Measurements from ENCODE around the gene R3HDM1.
"Not testable (repeated sequence)": the region's sequence is repeated elsewhere in the genome, so short reads cannot be mapped to it uniquely, and the experiment has no call there.

Gene R3HDM1

DNA sequence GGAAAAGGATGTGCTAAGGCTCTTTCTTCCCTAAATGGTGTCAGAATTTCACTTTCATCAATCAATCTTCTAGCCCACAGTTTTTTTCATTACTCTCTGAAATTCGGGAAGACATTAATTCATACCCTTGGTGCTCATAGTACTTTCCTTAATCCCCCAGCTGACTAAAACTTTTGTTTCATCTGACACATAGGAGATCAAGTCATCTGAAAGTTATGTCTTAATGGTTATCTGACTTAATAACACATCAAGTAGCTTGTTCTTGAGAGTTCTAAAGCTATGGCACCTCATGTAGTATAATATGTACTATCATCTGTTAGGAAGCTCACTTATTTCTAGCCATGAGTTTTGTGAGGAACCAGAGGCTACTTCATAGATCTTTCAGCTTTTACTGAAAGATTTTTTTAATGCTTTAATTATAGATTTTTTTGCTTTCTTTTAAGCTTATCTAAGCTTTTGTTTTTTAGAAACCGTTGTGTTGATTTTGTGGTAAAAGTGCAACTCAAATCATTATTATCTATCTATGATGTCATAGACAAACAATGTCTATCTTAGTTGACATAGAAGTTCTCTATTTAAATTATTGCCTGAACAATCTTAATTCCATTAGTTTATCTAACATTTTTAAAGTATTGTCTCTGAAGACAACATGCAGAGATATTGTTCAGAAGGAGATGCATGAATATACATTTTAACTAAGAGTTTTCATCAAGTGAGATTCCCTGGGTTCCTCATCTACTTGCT lies 116.7 kb downstream of the R3HDM1 start:
- no peak for DNase-seq

DNA sequence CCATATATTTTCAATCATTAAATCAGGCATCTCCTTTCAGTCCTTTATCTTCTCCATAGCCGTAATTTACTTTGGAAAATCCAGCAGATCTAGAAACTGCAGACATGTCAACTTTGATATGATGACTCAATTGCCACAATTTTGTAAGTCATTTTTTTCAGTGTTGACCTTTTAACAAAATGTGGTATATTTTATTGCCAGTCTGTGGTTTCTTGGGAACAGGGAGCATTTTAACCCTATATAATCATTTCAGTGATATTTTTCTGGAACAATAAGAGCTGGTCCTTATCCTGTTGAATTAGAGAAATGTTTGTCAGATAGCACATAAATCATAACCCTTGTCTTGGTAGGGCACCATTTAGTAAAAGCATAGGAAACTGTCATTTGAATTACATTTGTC lies 119.4 kb downstream of the R3HDM1 start:
- no peak for DNase-seq

DNA sequence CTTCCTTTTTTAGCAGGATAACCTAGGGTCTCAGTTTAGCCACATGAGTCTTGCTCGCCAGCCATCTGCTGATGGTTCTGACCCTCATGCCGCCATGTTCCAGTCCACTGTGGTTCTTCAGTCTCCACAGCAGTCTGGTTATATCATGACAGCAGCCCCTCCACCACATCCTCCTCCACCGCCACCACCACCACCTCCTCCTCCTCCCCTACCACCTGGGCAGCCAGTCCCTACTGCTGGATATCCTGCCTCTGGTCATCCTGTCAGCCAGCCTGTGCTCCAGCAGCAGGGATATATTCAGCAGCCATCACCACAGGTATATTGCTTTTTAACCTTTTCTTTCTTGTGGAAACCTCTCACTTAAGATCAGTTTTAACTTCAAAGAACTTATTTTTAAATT lies 120.4 kb downstream of the R3HDM1 start:
- no peak for DNase-seq

DNA sequence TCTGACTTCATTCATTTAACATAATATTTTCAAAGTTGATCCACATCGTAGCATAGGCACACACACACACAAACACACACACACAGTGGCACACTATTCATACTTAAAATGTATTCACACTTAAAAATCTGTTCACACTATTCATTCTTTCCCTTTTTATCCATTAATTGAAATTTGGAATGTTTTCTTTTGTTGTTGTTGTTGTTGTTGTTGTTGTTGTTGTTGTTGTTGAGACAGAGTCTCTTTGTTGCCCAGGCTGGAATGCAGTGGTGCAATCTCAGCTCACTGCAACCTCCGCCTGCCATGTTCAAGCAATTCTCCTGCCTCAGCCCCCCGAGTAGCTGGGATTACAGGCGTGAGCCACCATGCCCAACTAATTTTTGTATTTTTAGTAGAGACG lies 123.0 kb downstream of the R3HDM1 start:
- not testable (repeated sequence) for DNase-seq

DNA sequence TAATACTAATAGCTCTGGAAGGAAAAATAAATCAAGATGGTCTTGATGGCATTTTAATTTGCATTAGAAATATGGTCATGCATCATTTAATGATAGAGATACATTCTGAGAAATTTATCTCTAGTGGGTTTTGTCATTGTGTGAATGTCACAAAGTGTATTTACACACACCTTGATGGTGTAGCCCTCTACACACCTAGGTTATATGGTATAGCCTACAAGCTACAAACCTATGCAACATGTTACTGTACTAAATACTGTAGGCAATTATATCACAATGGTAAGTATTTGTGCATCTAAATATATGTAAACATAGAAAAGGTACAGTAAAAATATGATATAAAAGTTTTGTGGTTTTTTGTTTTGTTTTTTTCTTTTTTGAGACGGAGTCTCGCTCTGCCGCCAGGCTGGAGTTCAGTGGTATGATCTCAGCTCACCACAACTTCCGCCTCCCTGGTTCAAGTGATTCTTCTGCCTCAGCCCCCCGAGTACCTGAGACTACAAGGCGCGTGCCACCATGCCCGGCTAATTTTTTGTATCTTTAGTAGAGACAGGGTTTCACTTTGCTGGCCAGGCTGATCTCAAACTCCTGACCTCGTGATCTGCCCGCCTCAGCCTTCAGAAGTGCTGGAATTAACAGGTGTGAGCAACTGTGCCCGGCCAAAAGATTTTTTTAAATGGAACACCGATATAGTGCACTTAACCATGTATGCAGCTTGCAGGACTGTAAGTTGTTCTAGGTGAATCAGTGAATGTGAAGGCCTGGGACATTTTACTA lies 126.7 kb downstream of the R3HDM1 start:
- no peak for DNase-seq

DNA sequence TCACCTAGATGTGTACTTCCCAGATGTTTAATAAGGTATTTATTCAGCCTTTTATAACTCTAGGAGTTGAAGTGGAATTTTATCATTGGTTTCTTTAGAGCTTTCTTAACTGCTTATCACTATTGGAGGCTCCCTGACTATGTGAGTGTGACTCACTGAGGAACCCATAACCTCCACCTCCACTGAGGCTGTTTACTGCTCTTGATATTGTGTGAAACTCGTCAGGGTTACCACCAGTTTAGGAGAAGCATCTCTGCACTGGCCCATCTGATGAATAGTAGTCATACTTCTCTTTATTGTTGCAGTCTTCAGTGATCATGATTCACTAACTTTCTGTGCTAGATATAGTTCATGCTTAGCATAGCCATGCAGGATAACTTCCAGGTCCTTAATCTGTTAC lies 130.8 kb downstream of the R3HDM1 start:
- no peak for DNase-seq

DNA sequence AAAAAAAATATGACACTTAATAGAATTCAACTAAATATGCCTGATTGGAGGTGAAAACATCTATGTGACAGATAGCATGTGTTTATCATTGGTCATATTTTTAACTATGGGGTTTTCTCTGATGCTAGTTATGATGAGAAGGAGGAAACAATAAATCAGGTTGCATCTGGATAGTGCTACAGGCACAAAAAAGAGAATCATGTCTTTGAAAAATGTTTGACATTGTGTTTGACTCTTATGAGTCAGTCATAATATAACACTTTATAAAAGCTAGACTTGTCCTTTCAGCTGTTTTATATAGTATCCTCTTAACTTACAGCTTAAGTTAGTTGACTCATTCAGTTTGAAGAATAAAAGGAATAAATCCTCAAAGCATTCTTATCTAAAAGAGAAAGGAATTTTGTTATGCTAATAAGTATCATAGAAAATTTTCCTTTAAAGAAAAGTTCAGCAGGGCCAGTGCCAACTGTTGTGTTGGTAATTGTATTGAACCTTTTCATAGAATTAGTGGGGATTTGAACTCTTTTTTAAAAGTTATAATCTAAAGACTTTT lies 131.9 kb downstream of the R3HDM1 start:
- no peak for DNase-seq

DNA sequence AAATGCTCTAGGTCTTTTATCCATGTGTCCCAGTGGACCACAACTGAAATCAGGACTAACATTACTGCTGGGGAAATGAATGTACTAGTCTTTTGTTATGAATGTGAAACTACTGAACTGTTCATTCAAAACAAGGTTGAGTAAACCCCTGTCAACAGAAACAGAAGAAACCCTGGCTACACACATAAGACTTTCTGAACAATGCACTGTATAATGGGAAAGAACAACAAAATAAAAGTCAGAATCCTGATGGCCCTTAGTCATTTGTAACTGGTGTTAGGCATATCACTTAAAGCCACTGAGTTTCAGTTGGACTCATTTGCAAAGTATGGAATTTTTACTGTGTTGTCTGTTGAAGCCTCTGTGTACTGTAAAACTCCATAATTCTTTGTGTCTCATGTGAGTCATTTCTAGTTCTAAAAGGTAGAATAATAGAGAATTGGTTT lies 133.4 kb downstream of the R3HDM1 start:
- no peak for DNase-seq

DNA sequence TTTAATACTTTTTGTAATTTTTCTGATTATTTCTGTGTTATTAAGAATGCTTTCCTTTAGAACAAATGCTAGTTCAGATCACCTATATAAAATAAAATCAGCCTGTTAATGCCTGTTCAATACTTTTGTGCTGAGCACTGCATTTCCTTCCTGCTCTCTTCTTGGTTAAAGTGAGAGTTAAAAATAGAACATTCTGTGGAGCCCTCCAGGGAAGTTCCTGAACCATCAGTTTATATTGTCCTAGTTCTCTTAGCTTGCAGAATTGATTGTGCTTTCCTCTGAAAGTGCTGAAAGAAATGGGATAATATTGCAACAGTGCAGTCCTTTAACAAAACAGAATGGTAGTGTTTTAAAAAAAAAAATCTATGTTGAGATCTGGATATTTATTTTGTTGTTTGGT lies 135.8 kb downstream of the R3HDM1 start:
- DNase-seq, result no peak

DNA sequence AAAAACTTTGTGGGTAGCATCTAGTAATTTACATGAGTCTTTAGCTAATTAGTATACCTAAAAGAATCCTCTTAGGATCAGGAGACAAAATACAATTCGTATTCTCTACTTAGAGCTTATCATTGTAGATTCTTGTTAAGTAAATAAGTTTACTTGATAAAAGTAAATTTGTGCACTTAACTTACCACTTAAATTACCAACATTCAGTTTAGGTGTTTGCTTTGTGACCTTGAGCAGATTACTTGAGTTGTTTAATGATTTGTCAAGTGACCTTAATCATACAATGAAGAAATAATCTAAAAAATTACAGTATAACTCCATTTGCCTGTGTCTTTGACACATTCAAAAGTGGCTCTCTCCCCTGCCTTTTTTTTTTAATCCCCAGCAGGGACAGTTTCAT lies 143.2 kb downstream of the R3HDM1 start:
- no peak for DNase-seq

DNA sequence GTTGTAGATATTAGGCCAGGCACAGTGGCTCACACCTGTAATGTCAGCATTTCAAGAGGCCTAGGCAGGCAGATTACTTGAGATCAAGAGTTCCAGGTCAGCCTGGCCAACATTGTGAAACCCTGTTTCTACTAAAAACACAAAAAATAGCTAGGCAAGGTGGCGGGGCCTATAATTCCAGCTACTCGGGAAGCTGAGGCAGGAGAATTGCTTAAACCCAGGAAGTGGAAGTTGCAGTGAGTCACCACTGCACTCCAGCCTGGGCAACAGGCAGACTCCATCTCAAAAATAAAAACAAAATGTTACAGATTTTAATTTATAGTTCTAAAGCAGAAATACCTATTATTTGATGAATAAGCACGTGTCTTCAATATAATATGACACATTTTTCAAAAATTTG lies 144.7 kb downstream of the R3HDM1 start:
- no peak for DNase-seq

DNA sequence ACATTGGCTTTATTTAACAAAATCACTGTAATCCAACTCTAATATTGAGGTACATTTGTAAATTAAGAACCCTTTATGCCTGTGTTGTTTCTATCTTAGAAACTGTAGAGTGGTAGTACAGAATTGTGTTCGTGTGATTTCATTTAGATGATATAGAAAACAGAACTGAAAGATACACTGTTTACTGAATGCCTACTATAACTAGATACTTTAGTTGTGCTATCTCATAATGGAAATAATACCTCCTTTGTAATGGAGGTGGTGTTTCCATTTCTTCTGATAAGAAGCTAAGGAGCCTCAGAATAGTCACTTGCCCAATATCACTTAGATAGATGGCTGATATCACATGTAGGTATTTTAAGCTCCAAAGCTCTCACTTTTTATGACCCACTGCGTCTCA lies 147.8 kb downstream of the R3HDM1 start:
- DNase-seq, result no peak

DNA sequence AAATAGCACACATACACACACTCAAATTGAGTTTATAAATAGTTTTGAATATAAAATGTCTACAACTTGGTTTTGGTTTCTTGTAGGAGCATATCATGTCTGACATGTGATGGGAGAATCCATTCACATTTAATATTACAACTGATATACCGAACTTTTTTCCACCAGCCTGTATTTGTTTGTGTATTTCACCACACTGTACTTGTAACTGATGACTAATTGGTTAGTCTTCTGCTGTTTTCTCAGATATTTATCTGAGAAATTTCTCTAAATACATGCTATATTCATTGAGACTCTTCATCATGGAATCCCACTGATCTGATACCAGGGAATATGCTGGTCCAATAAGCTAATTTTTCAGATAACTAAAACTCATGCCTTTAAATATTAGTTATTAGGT lies 154.1 kb downstream of the R3HDM1 start:
- DNase-seq, result no peak

DNA sequence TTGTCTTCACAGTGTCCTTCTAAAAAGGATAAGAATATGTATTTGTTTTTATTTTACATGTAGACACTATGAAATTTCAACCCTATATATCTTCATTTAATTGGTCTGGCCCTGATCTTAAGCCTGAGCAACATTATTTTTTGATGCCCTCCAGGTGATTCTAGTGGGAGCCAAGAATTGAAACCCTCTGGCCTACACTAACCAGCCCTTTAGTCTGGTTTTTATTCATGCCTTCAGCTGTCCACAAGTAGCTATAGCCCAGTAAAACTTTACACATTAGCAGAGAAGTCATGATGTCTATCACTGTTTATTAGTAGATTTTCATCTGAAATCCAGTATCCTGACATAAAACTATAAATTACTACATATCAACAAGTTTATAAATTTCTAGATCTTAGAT lies 157.7 kb downstream of the R3HDM1 start:
- DNase-seq, result no peak

DNA sequence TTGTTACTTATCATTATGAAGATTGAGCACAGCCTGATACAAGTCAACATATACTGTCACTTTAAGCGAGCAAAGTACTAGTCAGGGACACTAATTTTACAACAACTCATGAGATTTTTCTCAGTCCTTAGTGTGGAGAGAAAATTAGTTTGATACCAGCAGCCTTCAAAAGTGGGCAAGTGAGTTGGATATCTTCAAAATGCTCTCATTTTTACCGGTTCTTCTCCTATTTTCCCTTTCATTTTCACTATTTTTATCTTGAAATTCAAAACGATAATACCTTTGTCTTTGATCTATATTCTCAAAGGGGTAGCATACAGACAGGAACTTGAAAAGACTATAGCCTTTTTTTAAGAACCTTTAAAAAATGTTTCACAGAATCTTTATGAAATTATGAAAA lies 158.4 kb downstream of the R3HDM1 start:
- no peak for DNase-seq

DNA sequence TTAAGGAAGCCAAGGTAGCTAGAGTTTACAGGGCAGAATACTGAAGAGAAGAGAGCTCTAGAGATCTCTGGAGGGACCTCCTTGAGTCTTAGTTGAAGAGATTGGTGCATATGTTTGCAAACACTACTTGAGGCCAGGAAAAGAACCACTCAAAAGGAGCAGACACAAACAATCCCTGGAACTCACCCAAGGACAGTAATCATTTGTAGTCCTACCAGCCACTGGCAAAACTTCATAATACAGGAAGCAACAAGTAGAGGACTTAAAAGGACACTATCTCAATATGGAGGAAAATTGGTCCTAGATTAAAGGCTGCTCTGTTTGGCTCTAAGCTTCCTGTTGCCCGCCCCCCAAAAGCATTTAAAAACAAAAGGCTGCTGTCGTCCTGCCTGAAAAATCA lies 163.4 kb downstream of the R3HDM1 start:
- DNase-seq, result no peak

DNA sequence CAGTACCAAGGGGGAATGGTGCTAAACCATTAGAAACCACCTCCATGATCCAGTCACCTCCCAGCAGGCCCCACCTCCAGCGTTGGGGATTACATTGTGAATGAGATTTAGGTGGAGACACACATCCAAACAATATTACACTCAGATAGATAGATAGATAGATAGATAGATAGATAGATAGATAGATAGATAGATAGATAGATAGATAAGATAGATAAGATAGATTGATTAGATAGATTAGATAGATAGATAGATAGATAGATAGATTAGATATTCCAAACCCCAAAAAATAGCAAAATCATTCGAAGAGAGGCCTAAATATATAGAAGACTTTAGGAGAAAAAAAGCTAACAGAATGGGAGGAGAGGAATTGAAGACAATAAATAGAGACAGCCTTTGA lies 167.6 kb downstream of the R3HDM1 start:
- DNase-seq, result no peak

DNA sequence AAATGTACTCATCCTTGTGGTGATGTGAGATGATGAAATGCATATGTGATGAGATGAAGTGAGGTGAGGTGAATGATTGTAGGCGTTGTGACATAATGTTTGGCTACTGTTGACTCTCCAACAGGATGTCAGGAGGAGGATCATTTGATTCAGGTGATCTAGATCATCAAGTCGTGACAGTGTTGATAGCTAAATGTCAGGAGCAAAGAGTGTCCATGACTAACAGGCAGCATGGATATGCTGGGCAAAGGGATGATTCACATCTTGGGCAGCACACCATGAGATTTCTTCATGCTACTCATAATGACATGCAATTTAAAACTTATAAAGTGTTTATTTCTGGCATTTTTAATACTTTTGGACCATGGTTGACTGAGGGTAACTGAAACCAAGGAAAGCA lies 170.2 kb downstream of the R3HDM1 start:
- no peak for DNase-seq

DNA sequence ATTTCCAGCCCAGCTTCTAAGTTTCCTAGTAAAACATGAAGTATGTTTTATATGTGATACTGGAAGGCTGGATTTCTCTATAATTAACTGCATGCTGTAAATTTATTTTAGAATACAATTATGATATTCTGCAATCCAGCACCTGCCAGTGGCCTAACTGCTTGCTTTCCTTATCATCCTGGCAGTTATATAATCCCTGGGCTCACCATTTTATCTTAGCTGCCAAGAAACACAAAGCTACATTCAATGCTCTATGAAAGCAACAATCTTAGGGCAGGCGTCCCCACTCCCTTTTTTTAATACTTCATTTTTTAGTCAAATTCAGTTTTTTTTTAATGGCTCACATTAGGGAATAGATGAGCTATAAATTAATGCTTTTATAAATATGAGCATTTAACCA lies 172.0 kb downstream of the R3HDM1 start:
- DNase-seq, result no peak

DNA sequence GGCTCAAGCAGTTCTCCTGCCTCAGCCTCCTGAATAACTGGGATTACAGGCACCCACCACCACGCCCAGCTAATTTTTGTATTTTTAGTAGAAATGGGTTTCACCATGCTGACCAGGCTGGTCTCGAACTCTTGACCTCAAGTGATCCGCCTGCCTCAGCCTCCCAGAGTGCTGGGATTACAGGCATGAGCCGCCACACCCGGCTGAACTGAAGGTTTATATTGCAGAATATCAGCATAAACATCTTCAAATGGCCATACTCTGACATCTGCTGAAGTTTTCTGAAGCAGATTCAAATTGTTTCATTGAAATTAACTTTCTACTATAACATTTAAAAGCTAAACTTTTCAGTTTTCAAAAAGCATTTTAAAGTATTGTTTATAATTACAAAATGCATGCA lies 172.8 kb downstream of the R3HDM1 start:
- DNase-seq, result not testable (repeated sequence)

DNA sequence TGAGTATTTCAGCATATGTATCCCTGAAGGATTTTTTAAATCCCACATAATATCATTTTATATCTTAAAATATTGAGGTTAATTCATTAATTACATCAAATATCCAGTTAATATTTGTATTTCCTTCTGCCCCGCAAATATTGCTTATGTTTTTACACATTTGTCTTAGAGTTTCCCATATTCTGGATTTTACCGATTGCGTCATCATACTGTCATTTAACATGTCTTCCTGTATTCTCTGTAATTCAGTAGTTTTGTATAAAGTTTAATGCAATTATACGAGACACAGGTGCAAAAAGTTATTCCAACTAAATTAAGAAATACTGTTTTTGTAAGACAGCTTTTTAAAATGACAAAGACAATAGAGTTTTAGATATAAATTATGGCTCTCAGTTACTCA lies 176.9 kb downstream of the R3HDM1 start:
- no peak for DNase-seq

DNA sequence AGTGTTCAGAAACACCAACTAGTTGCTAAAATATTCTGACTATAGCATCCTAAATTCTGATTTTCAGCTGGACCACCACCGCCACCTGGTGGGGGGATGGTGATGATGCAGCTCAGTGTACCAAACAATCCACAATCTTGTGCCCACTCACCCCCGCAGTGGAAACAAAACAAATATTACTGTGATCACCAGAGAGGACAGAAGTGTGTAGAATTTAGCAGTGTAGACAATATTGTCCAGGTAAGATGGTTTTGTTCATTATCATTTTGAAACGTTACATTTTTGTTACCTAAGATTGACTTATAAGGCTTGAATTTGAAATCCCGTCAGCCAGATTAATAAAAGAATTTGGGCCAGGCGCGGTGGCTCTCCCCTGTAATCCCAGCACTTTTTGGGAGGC lies 178.7 kb downstream of the R3HDM1 start:
- peak; percentile 48 for DNase-seq

DNA sequence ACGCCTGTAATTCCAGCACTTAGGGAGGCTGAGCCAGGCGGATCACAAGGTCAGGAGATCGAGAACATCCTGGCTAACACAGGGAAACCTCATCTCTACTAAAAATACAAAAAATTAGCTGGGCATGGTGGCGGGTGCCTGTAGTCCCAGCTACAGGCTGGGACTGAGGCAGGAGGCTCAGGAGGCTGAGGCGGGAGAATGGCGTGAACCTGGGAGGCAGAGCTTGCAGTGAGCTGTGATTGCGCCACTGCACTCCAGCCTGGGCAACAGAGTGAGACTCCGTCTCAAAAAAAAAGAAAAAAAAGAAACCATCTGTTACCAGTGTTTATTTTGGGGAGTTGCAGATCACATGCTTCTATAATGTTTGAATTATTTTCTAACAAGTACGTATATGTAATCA lies 183.8 kb downstream of the R3HDM1 start:
- not testable (repeated sequence) for DNase-seq

DNA sequence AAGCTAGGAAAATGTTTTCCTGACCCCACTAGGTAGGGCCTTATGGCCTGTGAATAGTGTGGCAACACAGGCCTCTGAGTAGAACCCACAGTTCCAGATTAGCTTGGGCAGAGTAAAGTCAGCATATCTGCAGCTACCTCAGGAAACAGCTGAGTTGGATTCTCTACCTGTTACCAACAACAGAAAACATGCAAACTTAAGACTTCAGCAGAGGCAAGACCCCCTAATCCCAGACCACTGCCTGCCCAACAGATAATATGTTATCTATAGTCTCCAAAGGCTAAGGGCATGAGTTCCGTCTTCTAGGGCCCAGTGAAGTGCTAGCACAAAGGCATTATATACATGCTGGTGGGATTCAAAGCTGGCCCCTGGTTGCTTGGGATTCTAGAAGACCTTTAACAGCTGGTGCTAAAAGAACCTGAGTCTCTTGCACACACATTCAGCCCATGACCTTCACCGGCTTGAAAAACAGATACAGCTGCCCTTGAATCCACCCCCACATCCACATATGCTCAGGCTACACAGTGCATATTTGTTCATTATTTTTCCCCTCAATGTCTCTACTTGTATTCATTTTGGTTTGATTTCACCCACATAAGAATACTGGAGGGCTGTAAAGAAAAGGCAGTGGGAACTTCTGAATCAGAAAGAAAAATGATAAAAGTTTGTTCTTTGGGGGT lies 196.9 kb downstream of the R3HDM1 start:
- no peak for DNase-seq
